ENCODE results near the gene TSGA10. TPM values are rescaled to one million over a fixed set of nuclear protein-coding genes. Genes with fewer than 3 reads are reported as not detected.

TSGA10 gene
- 0.54 and 1.5 TPM in 2 replicates for total RNA-seq

GRCh38 chr2:99154643-99155536 lies at the start of gene TSGA10, which contains the start of gene LIPT1:
TSGA10 (minus strand) TSS chr2:99154942; CDS start chr2:99109439, 45,503 bp downstream.
LIPT1 (plus strand) TSS chr2:99154967; CDS start chr2:99161958, 6,991 bp downstream.

GRCh38 chr2:99180755-99181623 lies 26.2 kb upstream of the TSGA10 start, which contains the start of the genes MITD1 and MRPL30:
MITD1 (minus strand) TSS chr2:99181058; CDS start chr2:99180981, 77 bp downstream.
MRPL30 (plus strand) TSS chr2:99181184; CDS start chr2:99186204, 5,020 bp downstream.

GRCh38 chr2:99141110-99142108 lies 13.3 kb downstream of the TSGA10 start, which contains the start of gene C2orf15:
C2orf15 (plus strand) TSS chr2:99141707; CDS start chr2:99150559, 8,852 bp downstream.

Other genes with a start within 250 kb of the TSGA10 start
- 0.54 and 0.69 TPM in 2 replicates for gene CRACDL, start 218.7 kb downstream of the TSGA10 start, total RNA-seq
- gene C2orf15, start 13.2 kb downstream of the TSGA10 start, total RNA-seq, result 0.11 and 0.26 TPM in 2 replicates
- 4.2 and 7.5 TPM in 2 replicates for gene LIPT1, start within 50 bp of the TSGA10 start, total RNA-seq
- gene MITD1, start 26.1 kb upstream of the TSGA10 start, total RNA-seq, result 15.7 and 19.9 TPM in 2 replicates
- gene MRPL30, start 26.2 kb upstream of the TSGA10 start, total RNA-seq, result 26.7 and 39.0 TPM in 2 replicates
- gene LYG2, start 100.7 kb upstream of the TSGA10 start, total RNA-seq, result not detected in 2 replicates
- 0.22 and 0.34 TPM in 2 replicates for gene LYG1, start 146.3 kb upstream of the TSGA10 start, total RNA-seq
- gene TXNDC9, start 181.4 kb upstream of the TSGA10 start, total RNA-seq, result 69.5 and 79.0 TPM in 2 replicates
- gene EIF5B, start 182.4 kb upstream of the TSGA10 start, total RNA-seq, result 15.6 and 23.8 TPM in 2 replicates

Data from dermis lymphatic vessel endothelial cell (primary cell).